Mucosa of stomach (tissue), 1 donor: ENCODE data around the gene GINS3.

Experiments used
- H3K27me3 ChIP-seq: one replicate; pipeline ENCODE4 v1.7.0; 2013; ENCODE audit warnings: mild to moderate bottlenecking, low read length; ENCODE audit not compliant: control insufficient read depth, insufficient read depth
- H3K36me3 ChIP-seq: one replicate; pipeline ENCODE4 v1.7.0; 2013; ENCODE audit warnings: low read length; ENCODE audit not compliant: control insufficient read depth, insufficient read depth
- H3K4me1 ChIP-seq: one replicate; pipeline ENCODE4 v1.7.0; 2013; ENCODE audit warnings: mild to moderate bottlenecking, low read length; ENCODE audit not compliant: control insufficient read depth, insufficient read depth
- H3K4me3 ChIP-seq: one replicate; pipeline ENCODE4 v1.7.0; 2013; ENCODE audit warnings: low read length
- H3K9ac ChIP-seq: one replicate; pipeline ENCODE4 v1.7.0; 2013; ENCODE audit warnings: mild to moderate bottlenecking, low read length, moderate library complexity
- H3K9me3 ChIP-seq: one replicate; pipeline ENCODE4 v1.7.0; 2013; ENCODE audit warnings: mild to moderate bottlenecking, low read length, moderate library complexity; ENCODE audit not compliant: control insufficient read depth
- donor health status: Pancreatic carcinoma.

The GINS3 gene

DNA sequence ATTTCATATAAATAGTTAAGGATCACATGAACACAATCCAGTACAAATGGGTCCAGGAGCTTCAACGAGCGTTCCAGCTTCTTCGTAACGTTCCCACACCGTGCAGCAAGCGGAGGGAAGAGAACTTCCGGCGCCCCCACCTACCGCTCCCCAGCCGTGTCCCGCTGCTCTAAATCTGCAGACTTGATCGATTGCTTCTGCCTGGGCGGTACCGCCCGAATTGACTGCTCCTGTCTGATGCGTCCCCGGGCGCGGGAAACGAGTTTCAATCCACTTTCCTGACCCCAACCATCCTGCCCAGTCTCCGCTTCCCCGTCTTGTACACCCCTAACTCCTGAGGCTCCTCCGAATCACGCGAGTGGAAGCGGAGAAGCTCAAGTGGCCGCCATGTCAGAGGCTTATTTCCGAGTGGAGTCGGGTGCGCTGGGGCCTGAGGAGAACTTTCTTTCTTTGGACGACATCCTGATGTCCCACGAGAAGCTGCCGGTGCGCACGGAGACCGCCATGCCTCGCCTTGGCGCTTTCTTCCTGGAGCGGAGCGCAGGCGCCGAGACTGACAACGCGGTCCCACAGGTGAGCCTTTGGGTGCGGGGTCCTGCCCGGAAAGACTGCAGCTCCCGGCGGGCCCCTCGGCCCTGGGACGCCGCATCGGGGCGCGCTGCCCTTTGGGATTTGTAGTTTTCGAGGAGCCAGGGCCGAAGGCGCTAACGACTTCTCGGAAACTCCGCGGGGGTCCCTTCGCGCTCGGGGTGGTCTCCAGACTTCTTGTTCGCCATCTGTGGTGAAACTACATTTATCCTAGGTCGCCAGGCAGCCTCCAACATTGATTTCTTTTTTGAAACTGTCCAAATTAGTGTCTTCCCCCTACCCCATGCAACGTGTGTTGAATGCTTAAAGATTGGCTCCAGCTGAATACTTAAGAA is at the start of gene GINS3:
Gene GINS3, plus strand, starts transcription at position 257 of the 923 bp plus-strand sequence. Its CDS starts 131 bp downstream, at position 388.
- Histone ChIP-seq H3K27me3 (peaks cover 7% of the 10 kb centered on the region), H3K36me3 (no peaks in the 10 kb centered on the region), H3K4me1 (peaks cover 5% of the 10 kb centered on the region), H3K9ac (peak within 1 kb of the TSS; percentile 82), H3K9me3 (no peaks in the 10 kb centered on the region), H3K4me3 (peak within 1 kb of the TSS; percentile 100)

GRCh38 chr16:58343562-58343961 is 48.7 kb upstream of the GINS3 start:
- Histone ChIP-seq H3K36me3 (no peaks in the 10 kb centered on the region), H3K9ac (no peak overlapping the region), H3K9me3 (no peaks in the 10 kb centered on the region), H3K4me1 (no peaks in the 10 kb centered on the region), H3K4me3 (no peak overlapping the region), H3K27me3 (no peaks in the 10 kb centered on the region)

GRCh38 chr16:58345574-58346354 is 46.5 kb upstream of the GINS3 start:
- Histone ChIP-seq H3K9me3 (no peaks in the 10 kb centered on the region), H3K27me3 (no peaks in the 10 kb centered on the region), H3K36me3 (no peaks in the 10 kb centered on the region), H3K4me1 (no peaks in the 10 kb centered on the region), H3K9ac (no peak overlapping the region), H3K4me3 (no peak overlapping the region)

DNA sequence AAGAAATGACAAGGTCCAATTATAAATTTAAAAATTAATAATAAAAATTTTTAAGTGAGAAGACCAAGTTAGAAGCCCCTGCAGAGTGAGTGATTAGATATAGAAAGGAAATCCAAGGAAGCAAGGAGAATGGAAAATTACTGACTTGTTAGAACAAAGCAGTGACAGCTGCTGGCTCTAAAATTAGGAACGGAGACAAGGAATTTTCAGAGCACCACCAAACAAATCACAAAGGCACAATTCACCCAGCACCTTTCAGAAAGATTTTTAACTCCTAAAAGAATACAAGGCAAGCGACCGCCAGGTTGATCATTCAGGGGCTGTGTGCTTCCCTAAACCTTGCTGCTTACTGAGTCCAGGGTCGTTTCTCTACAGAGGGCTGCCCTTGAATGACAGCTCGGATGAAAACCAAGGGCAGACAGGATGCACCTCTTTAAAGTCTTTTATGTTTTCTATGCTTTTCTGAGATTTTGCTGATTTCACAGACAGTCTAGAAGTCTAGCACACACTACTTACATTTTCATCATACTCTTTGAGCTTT is 45.4 kb upstream of the GINS3 start:
- H3K36me3 ChIP-seq = no peaks in the 10 kb centered on the region
- H3K4me3 ChIP-seq = no peak overlapping the region
- no peaks in the 10 kb centered on the region for H3K9me3 ChIP-seq
- H3K9ac ChIP-seq = no peak overlapping the region
- H3K27me3 ChIP-seq = peaks cover 3% of the 10 kb centered on the region
- no peaks in the 10 kb centered on the region for H3K4me1 ChIP-seq

- Histone ChIP-seq H3K27me3 (peaks cover 3% of the 10 kb centered on the region), H3K4me3 (no peak overlapping the region)
These were observed 43.3 kb upstream of the GINS3 start for GRCh38 chr16:58348986-58349385.

DNA sequence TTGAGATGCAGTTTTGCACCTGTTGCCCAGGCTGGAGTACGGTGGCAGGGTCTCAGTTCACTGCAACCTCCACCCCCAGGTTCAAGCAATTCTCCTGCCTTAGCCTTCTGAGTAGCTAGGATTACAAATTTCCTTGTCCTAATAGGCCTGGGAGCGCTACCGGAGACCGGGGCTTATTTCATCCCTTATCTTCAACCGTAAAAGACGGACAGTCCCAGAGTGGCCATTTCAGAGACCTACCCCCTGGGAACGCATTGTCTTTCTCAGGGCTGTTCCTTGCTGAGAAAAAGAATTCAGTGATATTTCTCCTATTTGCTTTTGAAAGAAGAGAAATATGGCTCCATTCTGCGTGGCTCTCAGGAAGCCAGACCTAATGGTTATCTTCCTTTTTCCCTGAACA is 39.6 kb upstream of the GINS3 start:
- peaks cover 3% of the 10 kb centered on the region for H3K27me3 ChIP-seq
- no peaks in the 10 kb centered on the region for H3K9me3 ChIP-seq
- no peak overlapping the region for H3K9ac ChIP-seq
- H3K36me3 ChIP-seq = no peaks in the 10 kb centered on the region
- H3K4me1 ChIP-seq = no peaks in the 10 kb centered on the region
- H3K4me3 ChIP-seq = no peak overlapping the region

More at GRCh38 chr16:58348986-58349385, 43.3 kb upstream of the GINS3 start:
- no peak overlapping the region for H3K9ac ChIP-seq
- H3K9me3 ChIP-seq = no peaks in the 10 kb centered on the region
- H3K4me1 ChIP-seq = no peaks in the 10 kb centered on the region
- H3K36me3 ChIP-seq = no peaks in the 10 kb centered on the region

- H3K4me1 ChIP-seq = no peaks in the 10 kb centered on the region
- peaks cover 3% of the 10 kb centered on the region for H3K27me3 ChIP-seq
- no peak overlapping the region for H3K9ac ChIP-seq
- no peaks in the 10 kb centered on the region for H3K9me3 ChIP-seq
- no peak overlapping the region for H3K4me3 ChIP-seq
- H3K36me3 ChIP-seq = no peaks in the 10 kb centered on the region
These were observed 32.1 kb upstream of the GINS3 start for GRCh38 chr16:58360041-58360634.

DNA sequence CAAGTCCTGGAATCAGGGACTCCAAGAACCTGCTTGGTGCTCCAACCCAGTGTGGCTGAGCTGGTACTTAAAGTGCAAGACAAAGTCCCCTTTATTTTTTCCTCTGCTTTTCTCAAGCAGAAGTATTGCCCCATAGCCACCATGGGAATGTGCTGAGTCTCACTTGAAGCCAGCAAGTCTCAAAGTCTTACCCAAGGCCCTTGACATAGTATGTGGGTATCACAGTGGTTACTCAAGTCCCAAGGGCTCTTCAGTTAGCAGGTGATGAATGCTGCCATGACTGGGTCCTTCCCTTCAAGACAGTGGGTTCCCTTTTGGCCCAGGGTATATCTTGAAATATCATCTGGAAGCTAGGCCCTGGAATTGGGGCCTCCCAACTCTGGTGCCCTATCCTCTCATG is 30.5 kb upstream of the GINS3 start:
- Histone ChIP-seq H3K9ac (no peak overlapping the region), H3K27me3 (peaks cover 3% of the 10 kb centered on the region), H3K4me1 (no peaks in the 10 kb centered on the region), H3K36me3 (no peaks in the 10 kb centered on the region), H3K4me3 (no peak overlapping the region), H3K9me3 (no peaks in the 10 kb centered on the region)

GRCh38 chr16:58363746-58364393 is 28.4 kb upstream of the GINS3 start:
- Histone ChIP-seq H3K4me3 (no peak overlapping the region), H3K27me3 (peaks cover 3% of the 10 kb centered on the region), H3K36me3 (no peaks in the 10 kb centered on the region), H3K9me3 (no peaks in the 10 kb centered on the region), H3K9ac (no peak overlapping the region), H3K4me1 (no peaks in the 10 kb centered on the region)

- H3K4me1 ChIP-seq = no peaks in the 10 kb centered on the region
- H3K9me3 ChIP-seq = no peaks in the 10 kb centered on the region
- no peak overlapping the region for H3K4me3 ChIP-seq
- no peak overlapping the region for H3K9ac ChIP-seq
- H3K36me3 ChIP-seq = no peaks in the 10 kb centered on the region
- H3K27me3 ChIP-seq = peaks cover 3% of the 10 kb centered on the region
These were observed 26.6 kb upstream of the GINS3 start for GRCh38 chr16:58365623-58366022.

GRCh38 chr16:58366247-58367031 is 25.8 kb upstream of the GINS3 start:
- Histone ChIP-seq H3K27me3 (peaks cover 3% of the 10 kb centered on the region), H3K9me3 (no peaks in the 10 kb centered on the region), H3K9ac (no peak overlapping the region), H3K4me3 (no peak overlapping the region), H3K4me1 (no peaks in the 10 kb centered on the region), H3K36me3 (no peaks in the 10 kb centered on the region)
